HG03432 (cell line): Measurements from ENCODE around the gene GOLGA8J.
"Not testable (repeated sequence)": the region's sequence is repeated elsewhere in the genome, so short reads cannot be mapped to it uniquely, and the experiment has no call there.

Source experiments
- ATAC-seq: cut with Tn5 transposase; IDR thresholded peaks from one replicate; pipeline ENCODE4 v1.9.1; 2021; ENCODE audit warnings: mild to moderate bottlenecking, moderate library complexity; ENCODE audit not compliant: unreplicated experiment

The GOLGA8J gene

GRCh38 chr15:30073915-30074314 lies 8.8 kb upstream of the GOLGA8J start:
- no peak for ATAC-seq

DNA sequence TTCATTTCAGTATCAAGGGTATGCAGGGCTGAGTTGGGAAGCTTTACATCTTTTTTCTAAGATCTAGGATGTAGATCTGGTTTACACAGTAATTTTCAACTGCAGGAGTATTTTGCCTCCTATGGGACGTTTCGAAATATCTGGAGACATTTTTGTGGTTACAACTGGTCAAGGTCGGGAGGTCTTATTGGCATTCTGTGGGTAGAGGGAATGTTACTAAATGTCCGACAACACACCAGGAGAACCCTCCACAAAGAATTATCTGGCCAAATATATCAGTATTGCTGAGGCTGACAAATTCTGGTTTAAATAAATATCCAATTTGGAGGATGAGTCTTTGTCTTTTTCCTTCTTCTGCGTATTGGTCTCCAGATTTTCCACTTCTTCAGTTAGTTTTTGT lies 1.9 kb upstream of the GOLGA8J start:
- ATAC-seq: not testable (repeated sequence)

DNA sequence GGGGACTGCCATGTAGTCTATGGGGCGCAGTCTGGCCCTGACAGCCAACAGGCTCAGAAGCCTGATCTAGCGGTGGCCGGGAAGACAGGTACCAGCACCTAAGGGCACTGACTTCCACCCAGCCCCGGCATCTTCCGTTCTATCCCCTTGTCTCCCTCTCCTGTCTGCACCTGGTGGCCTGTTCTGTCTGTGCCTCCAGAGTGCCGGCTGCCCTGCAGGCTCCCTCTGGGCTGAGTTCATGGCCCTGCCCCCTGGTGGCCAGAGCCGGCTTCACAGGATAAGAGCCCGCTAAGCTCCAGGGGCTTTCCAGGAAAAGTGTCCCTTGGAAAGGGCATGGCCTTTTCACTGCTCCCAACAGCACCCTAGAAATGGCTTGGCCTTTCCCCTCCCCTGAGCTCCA lies 15.1 kb downstream of the GOLGA8J start:
- not testable (repeated sequence) for ATAC-seq

DNA sequence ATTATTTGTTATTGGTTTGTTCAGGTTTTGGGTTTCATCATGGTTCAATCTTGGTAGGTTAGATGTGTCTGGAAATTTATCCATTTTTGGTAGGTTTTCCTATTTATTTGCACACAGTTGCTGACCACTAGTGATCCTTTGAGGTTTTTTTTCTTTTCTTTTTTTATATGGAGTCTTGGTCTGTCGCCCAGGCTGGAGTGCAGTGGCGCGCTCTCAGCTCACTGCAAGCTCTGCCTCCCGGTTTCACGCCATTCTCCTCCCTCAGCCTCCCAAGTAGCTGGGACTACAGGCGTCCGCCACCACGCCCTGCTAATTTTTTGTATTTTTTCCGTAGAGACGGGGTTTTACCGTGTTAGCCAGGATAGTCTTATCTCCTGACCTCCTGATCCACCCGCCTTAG lies 20.1 kb downstream of the GOLGA8J start:
- not testable (repeated sequence) for ATAC-seq

- ATAC-seq: not testable (repeated sequence)
Measured at GRCh38 chr15:30103941-30104507, 21.3 kb downstream of the GOLGA8J start.

GRCh38 chr15:30110591-30110990 lies 27.8 kb downstream of the GOLGA8J start:
- not testable (repeated sequence) for ATAC-seq

- ATAC-seq: not testable (repeated sequence)
Measured at GRCh38 chr15:30130066-30130465, 47.3 kb downstream of the GOLGA8J start.

GRCh38 chr15:30134751-30135150 lies 52.0 kb downstream of the GOLGA8J start, which contains the start of gene GOLGA8T:
Gene GOLGA8T (plus strand): TSS chr15:30135051. CDS start chr15:30135149, 98 bp downstream.
- not testable (repeated sequence) for ATAC-seq
